ENCODE measurements around the gene OPN1SW.

GRCh38 chr7:128731184-128731583 lies 44.4 kb downstream of the OPN1SW start:
- TF ChIP-seq SUZ12 (IDR thresholded peaks at IDR 0.05; ENCODE audit: extremely low read depth, insufficient read depth, insufficient read length) (no peak), ZNF274 (IDR thresholded peaks at IDR 0.05; ENCODE audit: low read depth, low read length) (no peak)

Measured in NT2/D1 (cell line).